Fibroblast of pulmonary artery (primary cell): ENCODE results near the gene TADA2A.
A peak's percentile ranks its signal among the peaks of the same experiment; 100 is the strongest.
"Not testable (repeated sequence)": the region's sequence is repeated elsewhere in the genome, so short reads cannot be mapped to it uniquely, and the experiment has no call there.

ENCODE experiments used
- DNase-seq: peaks from one replicate; pipeline ENCODE4 v3.0.0-alpha.2; 2010; ENCODE audit warnings: low read depth
- H3K4me3 ChIP-seq: replicated peaks from 2 replicates; pipeline ENCODE4 v1.5.1; 2011; ENCODE audit warnings: low read depth, mild to moderate bottlenecking, control low read depth, low read length, moderate library complexity
- TF ChIP-seq, protein P1 (sequence below): IDR thresholded peaks from 2 replicates; pipeline ENCODE4 v1.5.1; 2011; ENCODE audit warnings: mild to moderate bottlenecking, control low read depth, low read length, inconsistent platforms; ENCODE audit errors: missing control alignments

TADA2A gene

DNA sequence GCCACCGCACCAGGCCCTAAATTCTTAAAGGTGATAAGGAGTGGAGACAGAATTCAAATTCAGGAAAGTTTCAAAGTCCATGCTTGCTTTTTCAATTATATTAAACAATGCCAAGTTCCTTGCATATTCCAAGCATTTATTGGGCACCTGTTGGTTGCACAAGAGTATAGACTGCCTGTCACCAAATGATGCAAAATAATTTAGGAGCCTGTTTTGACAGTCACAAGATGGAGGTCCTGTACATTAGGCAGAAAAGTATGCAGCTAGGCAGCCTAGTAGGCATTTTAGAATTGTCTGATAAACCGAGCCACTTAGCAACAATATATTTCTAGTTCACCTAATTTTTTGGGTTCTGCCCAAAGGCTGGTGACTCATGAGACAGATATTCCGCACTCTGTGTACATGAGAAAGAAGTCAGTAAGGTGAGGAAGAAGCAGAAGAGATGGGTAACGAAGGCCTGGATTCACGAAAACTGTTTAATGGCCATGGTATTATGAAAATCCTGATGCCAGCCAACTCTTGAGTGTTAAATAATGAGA, 7.4 kb upstream of the TADA2A start:
- TF ChIP-seq, protein P1, sequence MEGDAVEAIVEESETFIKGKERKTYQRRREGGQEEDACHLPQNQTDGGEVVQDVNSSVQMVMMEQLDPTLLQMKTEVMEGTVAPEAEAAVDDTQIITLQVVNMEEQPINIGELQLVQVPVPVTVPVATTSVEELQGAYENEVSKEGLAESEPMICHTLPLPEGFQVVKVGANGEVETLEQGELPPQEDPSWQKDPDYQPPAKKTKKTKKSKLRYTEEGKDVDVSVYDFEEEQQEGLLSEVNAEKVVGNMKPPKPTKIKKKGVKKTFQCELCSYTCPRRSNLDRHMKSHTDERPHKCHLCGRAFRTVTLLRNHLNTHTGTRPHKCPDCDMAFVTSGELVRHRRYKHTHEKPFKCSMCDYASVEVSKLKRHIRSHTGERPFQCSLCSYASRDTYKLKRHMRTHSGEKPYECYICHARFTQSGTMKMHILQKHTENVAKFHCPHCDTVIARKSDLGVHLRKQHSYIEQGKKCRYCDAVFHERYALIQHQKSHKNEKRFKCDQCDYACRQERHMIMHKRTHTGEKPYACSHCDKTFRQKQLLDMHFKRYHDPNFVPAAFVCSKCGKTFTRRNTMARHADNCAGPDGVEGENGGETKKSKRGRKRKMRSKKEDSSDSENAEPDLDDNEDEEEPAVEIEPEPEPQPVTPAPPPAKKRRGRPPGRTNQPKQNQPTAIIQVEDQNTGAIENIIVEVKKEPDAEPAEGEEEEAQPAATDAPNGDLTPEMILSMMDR = no peak
- peak; percentile 14 for DNase-seq
- H3K4me3 ChIP-seq = no peak overlapping the region

DNA sequence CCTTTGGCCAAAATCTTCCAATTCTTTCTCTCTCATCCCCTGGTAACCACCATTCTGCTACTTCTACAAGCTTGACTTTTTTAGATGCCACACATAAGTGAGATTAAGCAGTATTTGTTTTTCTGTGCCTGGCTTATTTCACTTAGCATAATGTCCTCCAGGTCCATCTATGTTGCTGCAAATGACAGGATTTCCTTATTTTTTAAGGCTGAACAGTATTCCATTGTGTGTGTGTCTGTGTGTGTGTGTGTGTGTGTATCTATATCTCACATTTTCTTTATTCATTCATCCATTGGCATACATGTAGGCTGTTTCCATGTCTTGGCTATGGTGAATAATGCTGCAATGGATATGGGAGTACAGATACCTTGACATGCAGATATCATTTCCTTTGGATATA, 6.2 kb upstream of the TADA2A start:
- TF ChIP-seq, protein P1 = no peak
- no peak for DNase-seq
- no peak overlapping the region for H3K4me3 ChIP-seq

DNA sequence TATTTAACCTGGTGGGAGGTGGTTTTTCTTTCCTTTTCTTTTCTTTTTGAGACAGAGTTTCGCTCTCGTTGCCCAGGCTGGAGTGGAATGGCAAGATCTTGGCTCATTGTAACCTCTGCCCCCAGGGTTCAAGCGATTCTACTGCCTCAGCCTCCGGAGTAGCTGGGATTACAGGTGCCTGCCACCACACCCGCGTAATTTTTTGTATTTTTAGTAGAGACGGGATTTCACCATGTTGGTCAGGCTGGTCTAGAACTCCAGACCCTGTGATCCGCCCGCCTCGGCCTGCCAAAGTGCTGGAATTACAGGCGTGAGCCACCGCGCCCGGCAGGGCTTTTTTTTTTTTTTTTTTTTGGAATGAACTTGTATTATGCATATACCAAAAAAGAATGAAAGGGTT, 1.2 kb upstream of the TADA2A start:
- H3K4me3 ChIP-seq = peak overlapping the region; percentile 85
- not testable (repeated sequence) for DNase-seq

DNA sequence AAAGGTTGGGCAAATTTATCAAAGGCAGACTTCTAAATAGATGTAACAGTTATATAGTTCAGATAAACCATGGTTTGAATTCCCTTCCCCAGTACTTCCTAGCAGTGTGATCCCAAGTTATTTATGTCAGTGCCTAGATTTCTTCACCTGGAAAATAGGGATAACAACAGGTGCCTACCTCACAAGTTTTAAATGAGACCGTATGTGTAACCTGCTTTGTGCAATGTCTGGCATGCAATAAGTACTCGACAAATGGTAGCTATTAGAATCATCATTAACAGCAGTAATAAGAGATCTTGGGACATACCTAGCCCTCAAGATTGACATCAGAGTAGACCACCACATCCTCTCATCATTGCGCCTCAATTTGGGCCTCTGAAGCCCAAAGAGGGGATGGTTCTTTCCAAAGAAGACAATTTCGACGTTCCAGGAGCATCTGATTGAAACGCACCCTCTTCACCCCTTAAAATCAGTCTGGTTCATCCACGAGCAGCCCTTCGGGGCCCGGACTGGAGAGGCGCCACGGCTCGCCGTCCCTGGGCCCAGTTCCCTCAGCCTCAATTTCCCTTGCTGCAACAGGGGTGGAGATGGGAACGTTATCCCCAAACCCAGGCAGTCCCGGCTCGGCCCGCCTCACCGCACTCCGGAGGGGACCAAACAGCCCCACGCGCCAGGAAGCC, 591 bp upstream of the TADA2A start:
- DNase-seq = no peak
- peak overlapping the region; percentile 85 for H3K4me3 ChIP-seq
- TF ChIP-seq, protein P1 = no peak

DNA sequence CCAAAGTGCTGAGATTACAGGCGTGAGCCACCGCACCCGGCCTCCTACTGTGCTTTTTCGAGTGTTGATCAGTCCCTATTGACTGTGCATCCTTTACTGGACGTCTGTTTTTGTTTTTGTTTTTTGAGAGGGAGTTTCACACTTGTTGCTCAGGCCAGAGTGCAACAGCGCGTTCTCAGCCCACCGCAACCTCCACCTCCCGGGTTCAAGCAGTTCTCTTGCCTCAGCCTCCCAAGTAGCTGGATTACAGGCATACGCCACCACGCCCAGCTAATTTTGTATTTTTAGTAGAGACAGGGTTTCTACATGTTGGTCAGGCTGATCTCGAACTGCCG, 1.4 kb downstream of the TADA2A start:
- DNase-seq = not testable (repeated sequence)
- H3K4me3 ChIP-seq = peak overlapping the region; percentile 85

DNA sequence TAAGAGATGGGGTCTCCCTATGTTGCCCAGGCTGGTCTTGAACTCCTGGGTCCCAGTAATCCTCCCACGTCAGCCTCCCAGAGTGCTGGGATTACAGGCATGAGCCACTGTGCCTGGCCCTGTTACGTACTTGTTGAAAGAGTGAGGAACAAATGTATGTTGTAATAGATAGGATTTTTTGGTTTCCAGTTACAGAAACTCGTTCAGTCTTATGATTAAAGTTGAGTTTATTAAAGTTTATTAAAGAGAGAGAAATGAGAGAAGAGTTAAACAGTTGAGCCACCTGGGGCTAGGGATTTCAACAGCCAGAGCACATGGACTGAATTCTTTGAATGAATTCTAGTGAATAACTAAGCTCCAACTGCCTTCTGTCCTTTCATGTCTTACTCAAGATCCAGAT, 3.7 kb downstream of the TADA2A start:
- DNase-seq = no peak
- TF ChIP-seq, protein P1 = no peak
- no peak overlapping the region for H3K4me3 ChIP-seq

DNA sequence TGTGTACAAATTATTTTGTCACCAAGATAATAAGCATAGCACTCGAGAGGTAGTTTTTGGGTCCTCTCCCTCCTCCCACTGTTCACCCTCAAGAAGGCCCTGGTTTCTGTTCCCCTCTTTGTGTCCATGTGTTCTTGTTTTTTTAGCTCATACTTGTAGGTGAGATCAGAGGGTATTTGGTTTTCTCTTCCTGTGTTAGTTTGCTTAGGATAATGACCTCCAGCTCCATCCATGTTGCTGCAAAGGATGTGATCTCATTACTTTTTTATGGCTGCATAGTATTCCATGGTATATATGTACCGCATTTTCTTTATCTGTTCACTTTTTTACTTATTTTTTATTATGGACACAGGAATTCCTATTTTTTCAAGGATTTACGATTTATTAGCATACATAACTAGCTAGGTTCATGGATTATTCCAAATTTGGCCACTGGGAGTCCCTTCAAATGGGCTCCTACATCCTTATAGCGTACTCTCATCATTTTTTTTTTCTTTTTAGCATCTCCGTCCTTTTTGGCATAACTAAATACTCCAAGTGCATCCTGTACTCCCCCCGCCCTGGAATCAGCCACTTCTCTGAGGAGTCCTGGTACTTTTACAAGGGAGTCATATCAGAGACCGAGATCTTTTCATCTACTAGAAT, 7.3 kb downstream of the TADA2A start:
- DNase-seq = no peak

More for the DNA sequence above, 7.3 kb downstream of the TADA2A start:
- H3K4me3 ChIP-seq = no peak overlapping the region
- TF ChIP-seq, protein P1 = peak; percentile 40
